Measurements from ENCODE around the gene CCL24.
"Not testable (repeated sequence)": the region's sequence is repeated elsewhere in the genome, so short reads cannot be mapped to it uniquely, and the experiment has no call there.

CCL24 gene

GRCh38 chr7:75780647-75781273 lies 32.8 kb downstream of the CCL24 start:
- not testable (repeated sequence) for DNase-seq (ENCODE audit: low spot score)

- not testable (repeated sequence) for DNase-seq (ENCODE audit: low spot score)
These were observed 34.1 kb downstream of the CCL24 start for GRCh38 chr7:75779516-75779915.

- DNase-seq (ENCODE audit: low spot score), result not testable (repeated sequence)
These were observed 34.6 kb downstream of the CCL24 start for GRCh38 chr7:75779035-75779434.

GRCh38 chr7:75776295-75776971 lies 37.2 kb downstream of the CCL24 start:
- peak; percentile 75 for DNase-seq (ENCODE audit: low spot score)

- DNase-seq (ENCODE audit: low spot score), result not testable (repeated sequence)
These were observed 39.6 kb downstream of the CCL24 start for GRCh38 chr7:75773958-75774357.

GRCh38 chr7:75772081-75773077 lies 41.2 kb downstream of the CCL24 start, which contains the start of gene CCL26:
Gene CCL26, minus strand, starts transcription at chr7:75772211. Its CDS starts 35 bp downstream, at chr7:75772176.
- DNase-seq (ENCODE audit: low spot score), result peak; percentile 73

- DNase-seq (ENCODE audit: low spot score), result no peak
These were observed 42.4 kb downstream of the CCL24 start for GRCh38 chr7:75771224-75771623.

GRCh38 chr7:75762350-75762917 lies 51.2 kb downstream of the CCL24 start:
- DNase-seq (ENCODE audit: low spot score), result peak; percentile 84

DNA sequence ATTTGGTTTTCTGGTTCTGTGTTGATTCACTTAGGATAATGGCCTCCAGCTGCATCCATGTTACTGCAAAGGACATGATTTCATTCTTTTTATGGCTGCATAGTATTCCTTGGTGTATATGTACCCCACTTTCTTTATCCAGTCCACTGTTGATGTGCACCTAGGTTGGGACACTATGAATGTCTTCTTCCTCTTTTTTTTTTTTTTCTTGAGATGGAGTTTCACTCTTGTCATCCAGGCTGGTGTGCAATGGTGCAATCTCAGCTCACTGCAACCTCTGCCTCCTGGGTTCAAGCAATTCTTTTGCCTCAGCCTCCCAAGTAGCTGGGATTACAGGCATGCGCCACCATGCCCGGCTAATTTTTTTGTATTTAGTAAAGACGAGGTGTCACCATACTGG lies 51.8 kb downstream of the CCL24 start:
- not testable (repeated sequence) for DNase-seq (ENCODE audit: low spot score)

All from AG20443 (cell line).